ENCODE measurements around the gene CAMSAP1.

Gene CAMSAP1

DNA sequence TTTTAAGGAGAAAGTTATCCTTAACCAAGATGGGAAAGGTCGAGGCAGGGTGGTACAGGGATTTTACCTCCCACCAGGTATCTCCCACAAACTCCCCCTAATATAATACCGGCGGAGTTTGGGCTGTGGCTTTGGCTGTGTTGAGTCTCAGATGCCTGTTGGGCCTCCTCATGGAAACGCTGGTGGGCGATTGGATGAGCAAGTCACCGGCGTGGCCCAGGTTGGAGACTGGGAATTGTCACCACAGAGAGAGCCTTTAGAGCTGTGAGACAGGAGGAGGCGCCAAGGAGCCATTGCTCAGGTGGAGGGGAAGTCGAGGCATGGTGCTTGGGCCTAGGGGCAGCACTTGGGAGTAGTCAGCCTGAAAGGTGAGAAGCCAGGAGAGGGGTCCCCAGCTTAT lies 3.4 kb upstream of the CAMSAP1 start:
- no peak for DNase-seq
- H3K27ac Mint-ChIP-seq = no peak overlapping the region
- H3K27me3 Mint-ChIP-seq (ENCODE audit: low read depth, poor library complexity) = peaks cover 3% of the 10 kb centered on the region
- peaks cover 22% of the 10 kb centered on the region for H3K4me1 Mint-ChIP-seq
- TF ChIP-seq, protein P1, sequence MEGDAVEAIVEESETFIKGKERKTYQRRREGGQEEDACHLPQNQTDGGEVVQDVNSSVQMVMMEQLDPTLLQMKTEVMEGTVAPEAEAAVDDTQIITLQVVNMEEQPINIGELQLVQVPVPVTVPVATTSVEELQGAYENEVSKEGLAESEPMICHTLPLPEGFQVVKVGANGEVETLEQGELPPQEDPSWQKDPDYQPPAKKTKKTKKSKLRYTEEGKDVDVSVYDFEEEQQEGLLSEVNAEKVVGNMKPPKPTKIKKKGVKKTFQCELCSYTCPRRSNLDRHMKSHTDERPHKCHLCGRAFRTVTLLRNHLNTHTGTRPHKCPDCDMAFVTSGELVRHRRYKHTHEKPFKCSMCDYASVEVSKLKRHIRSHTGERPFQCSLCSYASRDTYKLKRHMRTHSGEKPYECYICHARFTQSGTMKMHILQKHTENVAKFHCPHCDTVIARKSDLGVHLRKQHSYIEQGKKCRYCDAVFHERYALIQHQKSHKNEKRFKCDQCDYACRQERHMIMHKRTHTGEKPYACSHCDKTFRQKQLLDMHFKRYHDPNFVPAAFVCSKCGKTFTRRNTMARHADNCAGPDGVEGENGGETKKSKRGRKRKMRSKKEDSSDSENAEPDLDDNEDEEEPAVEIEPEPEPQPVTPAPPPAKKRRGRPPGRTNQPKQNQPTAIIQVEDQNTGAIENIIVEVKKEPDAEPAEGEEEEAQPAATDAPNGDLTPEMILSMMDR (IDR thresholded peaks at IDR 0.05) = no peak
- peaks cover 75% of the 10 kb centered on the region for H3K9me3 Mint-ChIP-seq
- peak overlapping the region; percentile 61 for H3K4me3 Mint-ChIP-seq
- H3K36me3 Mint-ChIP-seq (ENCODE audit: low read depth) = peaks cover 78% of the 10 kb centered on the region

DNA sequence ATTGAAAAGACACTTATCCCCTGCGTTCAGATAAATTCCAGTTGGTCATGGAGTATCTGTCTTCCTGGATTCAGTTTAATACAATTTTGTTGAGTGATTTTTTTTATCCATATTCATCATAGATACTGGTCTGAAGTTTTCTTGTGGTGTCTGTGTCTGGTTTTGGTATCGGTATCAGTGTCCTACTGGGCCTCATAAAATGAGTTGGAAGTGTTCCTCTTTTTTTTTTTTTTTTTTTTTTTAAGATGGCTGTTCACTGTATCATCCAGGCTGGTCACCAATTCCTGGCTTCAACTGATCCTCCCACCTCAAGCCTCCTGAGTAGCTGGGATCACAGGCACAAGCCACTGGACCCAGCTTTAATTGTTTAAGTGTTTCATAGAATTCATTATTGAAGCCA lies 2.9 kb upstream of the CAMSAP1 start:
- H3K27ac Mint-ChIP-seq = no peak overlapping the region
- DNase-seq = no peak
- peaks cover 6% of the 10 kb centered on the region for H3K27me3 Mint-ChIP-seq (ENCODE audit: low read depth, poor library complexity)
- TF ChIP-seq, protein P1 (IDR thresholded peaks at IDR 0.05) = no peak
- H3K9me3 Mint-ChIP-seq = peaks cover 70% of the 10 kb centered on the region
- H3K4me1 Mint-ChIP-seq = peaks cover 27% of the 10 kb centered on the region
- H3K36me3 Mint-ChIP-seq (ENCODE audit: low read depth) = peaks cover 78% of the 10 kb centered on the region
- peak overlapping the region; percentile 61 for H3K4me3 Mint-ChIP-seq

DNA sequence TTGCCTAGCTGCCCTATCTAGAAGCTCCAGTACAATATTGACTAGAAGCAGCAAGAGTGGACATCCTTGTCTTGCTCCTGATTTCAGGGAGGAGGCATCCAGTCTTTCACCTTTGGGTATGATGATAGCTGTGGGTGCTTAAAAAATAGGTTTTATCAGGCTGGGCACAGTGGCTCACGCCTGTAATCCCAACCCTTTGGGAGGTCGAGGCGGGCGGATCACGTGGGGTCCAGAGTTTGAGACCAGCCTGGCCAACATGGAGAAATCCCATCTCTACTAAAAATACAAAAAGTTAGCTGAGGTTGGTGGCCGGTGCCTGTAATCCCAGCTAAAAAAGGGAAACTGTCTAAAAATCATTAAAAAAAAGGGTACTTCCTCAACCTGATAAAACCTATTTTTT lies 2.0 kb upstream of the CAMSAP1 start:
- no peak for DNase-seq
- Mint-ChIP-seq H3K9me3 (peaks cover 66% of the 10 kb centered on the region), H3K27ac (no peak overlapping the region), H3K4me3 (peak overlapping the region; percentile 78), H3K4me1 (peaks cover 36% of the 10 kb centered on the region), H3K27me3 (ENCODE audit: low read depth, poor library complexity) (peaks cover 6% of the 10 kb centered on the region), H3K36me3 (ENCODE audit: low read depth) (peaks cover 78% of the 10 kb centered on the region)
- TF ChIP-seq, protein P1 (IDR thresholded peaks at IDR 0.05) = no peak

DNA sequence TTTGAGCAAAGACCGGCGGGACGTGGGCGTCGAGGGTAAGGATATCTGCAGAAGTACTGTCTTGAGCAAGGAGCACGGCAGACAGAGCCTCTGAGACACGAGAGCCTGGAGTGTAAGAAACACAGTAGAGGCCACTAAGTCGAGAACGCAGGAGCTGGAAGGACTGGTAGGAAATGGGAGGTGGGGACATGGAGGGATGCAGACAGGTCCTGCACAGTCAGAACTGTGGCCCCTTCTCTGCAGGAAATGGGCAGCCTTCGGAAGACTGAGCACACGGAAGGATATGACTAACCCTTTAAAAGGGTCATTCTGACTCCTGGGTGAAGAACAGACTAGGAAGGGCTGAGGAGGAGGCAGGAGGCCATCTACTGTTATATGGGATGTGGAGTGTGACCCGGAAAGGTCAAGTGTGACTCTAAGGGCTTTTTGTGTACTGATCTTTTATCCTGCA lies 1.4 kb upstream of the CAMSAP1 start:
- Mint-ChIP-seq H3K36me3 (ENCODE audit: low read depth) (peaks cover 78% of the 10 kb centered on the region), H3K27ac (peak overlapping the region; percentile 20), H3K4me3 (peak overlapping the region; percentile 78), H3K4me1 (peaks cover 42% of the 10 kb centered on the region), H3K9me3 (peaks cover 64% of the 10 kb centered on the region), H3K27me3 (ENCODE audit: low read depth, poor library complexity) (peaks cover 6% of the 10 kb centered on the region)
- no peak for DNase-seq
- TF ChIP-seq, protein P1 (IDR thresholded peaks at IDR 0.05) = no peak

DNA sequence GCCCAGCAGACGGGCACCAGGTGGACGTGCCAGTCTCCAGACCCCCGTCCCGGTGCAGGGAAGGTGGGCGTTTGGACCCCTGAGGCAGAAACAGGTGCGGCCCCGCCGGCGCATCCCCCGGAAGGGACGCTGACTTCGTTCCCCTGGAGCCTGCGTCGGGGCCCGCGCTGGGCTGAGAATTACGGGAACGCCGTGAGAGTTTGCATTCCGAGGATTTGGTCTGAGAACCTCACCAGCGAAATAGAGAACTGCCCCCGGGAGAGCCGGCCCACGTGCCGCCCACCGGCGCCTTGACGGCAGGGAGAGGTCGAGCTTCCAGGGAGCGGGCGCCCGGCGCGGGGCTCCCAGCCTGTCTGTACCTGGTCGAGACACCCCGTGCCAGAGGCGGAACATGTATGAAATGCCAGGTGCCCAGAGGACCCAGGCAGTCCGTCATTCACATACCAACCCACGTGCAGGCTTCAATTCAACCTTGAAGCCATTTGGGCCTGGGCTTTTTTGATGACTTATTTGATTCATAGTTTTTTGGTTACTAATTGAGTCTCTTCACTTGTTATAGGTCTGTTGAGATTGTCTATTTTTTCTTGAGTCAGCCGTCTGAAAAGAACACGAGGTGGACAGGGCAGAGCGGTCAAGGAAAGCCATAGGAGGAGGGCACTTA lies 877 bp upstream of the CAMSAP1 start:
- Mint-ChIP-seq H3K36me3 (ENCODE audit: low read depth) (peaks cover 78% of the 10 kb centered on the region), H3K27me3 (ENCODE audit: low read depth, poor library complexity) (peaks cover 6% of the 10 kb centered on the region), H3K9me3 (peaks cover 64% of the 10 kb centered on the region), H3K27ac (peak overlapping the region; percentile 20), H3K4me1 (peaks cover 47% of the 10 kb centered on the region), H3K4me3 (peak overlapping the region; percentile 78)
- no peak for DNase-seq
- TF ChIP-seq, protein P1 (IDR thresholded peaks at IDR 0.05) = no peak

DNA sequence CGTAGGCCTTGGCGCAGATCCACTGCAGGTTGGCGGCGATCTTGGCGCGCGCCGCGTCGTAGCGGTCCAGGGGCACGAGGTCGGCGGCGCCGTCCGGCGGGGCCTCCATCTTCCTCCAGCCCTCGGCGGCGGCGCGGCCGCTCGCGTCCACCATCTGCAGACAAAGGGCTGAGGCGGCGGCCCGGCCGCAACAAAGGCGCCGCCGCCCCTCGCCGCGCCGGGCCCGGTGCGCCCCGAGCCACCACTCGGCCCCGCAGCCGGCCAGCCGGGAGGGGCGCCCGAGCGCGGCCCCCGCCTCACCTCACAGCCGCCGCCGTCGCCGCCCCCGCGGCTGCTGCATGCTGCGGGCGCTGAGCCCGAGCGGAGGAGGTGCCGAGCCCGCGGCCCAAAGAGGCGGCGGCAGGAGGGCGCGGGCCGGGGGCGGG lies 328 bp downstream of the CAMSAP1 start:
- peaks cover 63% of the 10 kb centered on the region for H3K9me3 Mint-ChIP-seq
- peaks cover 6% of the 10 kb centered on the region for H3K27me3 Mint-ChIP-seq (ENCODE audit: low read depth, poor library complexity)
- no peak overlapping the region for H3K4me3 Mint-ChIP-seq
- H3K36me3 Mint-ChIP-seq (ENCODE audit: low read depth) = peaks cover 78% of the 10 kb centered on the region
- TF ChIP-seq, protein P1 (IDR thresholded peaks at IDR 0.05) = no peak
- H3K4me1 Mint-ChIP-seq = peaks cover 52% of the 10 kb centered on the region
- no peak overlapping the region for H3K27ac Mint-ChIP-seq
- peak; percentile 72 for DNase-seq

Data from nephron progenitor cell (in vitro differentiated cells).